OCI-LY3 (cell line): Measurements from ENCODE around the gene RBM19.

ENCODE experiments used
- H2AFZ ChIP-seq: fragments of 200-600, 300-600 bp; shearing (Covaris generic); 2 replicates; pipeline ENCODE4 v1.6.0; 2014; ENCODE audit warnings: antibody characterized with exemption, low read depth, low read length
- H3K27ac ChIP-seq: fragments of 200-600, 300-600 bp; sonication (generic); 2 replicates; pipeline ENCODE4 v1.5.1; 2014; ENCODE audit warnings: mild to moderate bottlenecking, low read length, moderate library complexity, mixed read lengths
- H3K27me3 ChIP-seq: fragments of 200-600, 300-600 bp; sonication (generic); 2 replicates; pipeline ENCODE4 v1.6.1; 2014; ENCODE audit warnings: low read depth, low read length, mixed read lengths
- H3K36me3 ChIP-seq: fragments of 200-600, 300-600 bp; sonication (generic); replicated peaks from 2 replicates; pipeline ENCODE3; 2014; ENCODE audit warnings: low read depth, low read length, mixed read lengths
- H3K4me1 ChIP-seq: fragments of 300-600, 200-600 bp; sonication (generic); 2 replicates; pipeline ENCODE4 v1.6.1; 2014; ENCODE audit warnings: low read length, mixed read lengths
- H3K4me2 ChIP-seq: fragments of 200-600, 300-600 bp; sonication (generic); 2 replicates; pipeline ENCODE4 v1.6.1; 2014; ENCODE audit warnings: low read length, mixed read lengths
- H3K4me3 ChIP-seq: fragments of 300-600, 200-600 bp; sonication (generic); 2 replicates; pipeline ENCODE4 v1.5.1; 2014; ENCODE audit warnings: antibody characterized with exemption, mild to moderate bottlenecking, low read length, moderate library complexity
- H3K79me2 ChIP-seq: fragments of 300-600, 200-600 bp; shearing (Covaris generic); 2 replicates; pipeline ENCODE4 v1.6.1; 2014; ENCODE audit warnings: mild to moderate bottlenecking, low read length, mixed read lengths
- H3K9ac ChIP-seq: fragments of 300-600, 200-600 bp; shearing (Covaris generic); 2 replicates; pipeline ENCODE4 v1.6.0; 2014; ENCODE audit warnings: mild to moderate bottlenecking, low read length, moderate library complexity
- H3K9me3 ChIP-seq: fragments of 200-600, 300-600 bp; shearing (Covaris generic); 2 replicates; pipeline ENCODE4 v1.6.1; 2014; ENCODE audit warnings: low read length, mixed read lengths; ENCODE audit not compliant: insufficient read depth
- H4K20me1 ChIP-seq: fragments of 200-600, 300-600 bp; sonication (generic); 2 replicates; pipeline ENCODE4 v1.6.1; 2016; ENCODE audit warnings: low read length, mixed read lengths; ENCODE audit not compliant: insufficient read depth
- CTCF ChIP-seq: fragments of 200-600, 300-600 bp; sonication (generic); IDR thresholded peaks from 2 replicates; pipeline ENCODE4 v1.5.1; 2014; ENCODE audit warnings: antibody characterized with exemption, low read length, low read depth
- EZH2phosphoT487 ChIP-seq: fragments of 200-600 bp; shearing (Covaris generic); IDR thresholded peaks from 2 replicates; pipeline ENCODE4 v1.6.1; 2018; ENCODE audit warnings: antibody characterized with exemption, mixed run types, low read depth

RBM19 gene

GRCh38 chr12:113899561-113900471 lies 66.3 kb downstream of the RBM19 start:
- Histone ChIP-seq H3K27me3 (no peaks in the 10 kb centered on the region), H3K36me3 (peaks cover 13% of the 10 kb centered on the region), H3K9me3 (no peaks in the 10 kb centered on the region), H3K4me3 (no peak overlapping the region), H3K27ac (no peak overlapping the region), H4K20me1 (no peaks in the 10 kb centered on the region), H3K9ac (no peak overlapping the region), H3K4me2 (no peak overlapping the region), H3K4me1 (no peaks in the 10 kb centered on the region), H2AFZ (no peak overlapping the region), H3K79me2 (no peaks in the 10 kb centered on the region)
- TF ChIP-seq CTCF = no peak
- no peak for TF ChIP-seq EZH2phosphoT487

- H4K20me1 ChIP-seq = no peaks in the 10 kb centered on the region
- H3K9me3 ChIP-seq = no peaks in the 10 kb centered on the region
- no peak overlapping the region for H3K4me2 ChIP-seq
- no peaks in the 10 kb centered on the region for H3K27me3 ChIP-seq
- no peak overlapping the region for H3K4me3 ChIP-seq
- H3K27ac ChIP-seq = no peak overlapping the region
- no peaks in the 10 kb centered on the region for H3K4me1 ChIP-seq
- H2AFZ ChIP-seq = no peak overlapping the region
- TF ChIP-seq EZH2phosphoT487 = no peak
- no peak for TF ChIP-seq CTCF
- H3K36me3 ChIP-seq = peaks cover 6% of the 10 kb centered on the region
- H3K79me2 ChIP-seq = no peaks in the 10 kb centered on the region
- no peak overlapping the region for H3K9ac ChIP-seq
Measured at GRCh38 chr12:113899042-113899560, 67.0 kb downstream of the RBM19 start.

GRCh38 chr12:113898466-113898865 lies 67.7 kb downstream of the RBM19 start:
- Histone ChIP-seq H2AFZ (no peak overlapping the region), H3K27ac (no peak overlapping the region), H3K27me3 (no peaks in the 10 kb centered on the region), H3K79me2 (no peaks in the 10 kb centered on the region), H3K4me1 (no peaks in the 10 kb centered on the region), H3K4me2 (no peak overlapping the region), H3K9ac (no peak overlapping the region), H3K9me3 (no peaks in the 10 kb centered on the region), H3K36me3 (peaks cover 6% of the 10 kb centered on the region), H3K4me3 (no peak overlapping the region), H4K20me1 (no peaks in the 10 kb centered on the region)
- TF ChIP-seq EZH2phosphoT487 (no peak), CTCF (no peak)

GRCh38 chr12:113897406-113897805 lies 68.7 kb downstream of the RBM19 start:
- H3K27me3 ChIP-seq = no peaks in the 10 kb centered on the region
- no peak overlapping the region for H3K4me2 ChIP-seq
- H3K27ac ChIP-seq = no peak overlapping the region
- H3K9ac ChIP-seq = no peak overlapping the region
- no peaks in the 10 kb centered on the region for H4K20me1 ChIP-seq
- no peaks in the 10 kb centered on the region for H3K4me1 ChIP-seq
- no peaks in the 10 kb centered on the region for H3K36me3 ChIP-seq
- no peaks in the 10 kb centered on the region for H3K79me2 ChIP-seq
- no peak overlapping the region for H2AFZ ChIP-seq
- no peaks in the 10 kb centered on the region for H3K9me3 ChIP-seq
- no peak for TF ChIP-seq EZH2phosphoT487
- no peak for TF ChIP-seq CTCF
- no peak overlapping the region for H3K4me3 ChIP-seq
